Mesangial cell (primary cell): ENCODE data around the gene RBM5. TPM values are rescaled to one million over a fixed set of nuclear protein-coding genes. Genes with fewer than 3 reads are reported as not detected.

ENCODE experiments used
- total RNA-seq: library from RNA; depleted of rRNA; stranded (reverse); fragments of >200 nt; gene quantifications from 2 replicates; pipeline ENCODE4 v1.2.3, GENCODE V29; 2015

RBM5 gene
- total RNA-seq: 48.1 and 64.3 TPM in 2 replicates

DNA sequence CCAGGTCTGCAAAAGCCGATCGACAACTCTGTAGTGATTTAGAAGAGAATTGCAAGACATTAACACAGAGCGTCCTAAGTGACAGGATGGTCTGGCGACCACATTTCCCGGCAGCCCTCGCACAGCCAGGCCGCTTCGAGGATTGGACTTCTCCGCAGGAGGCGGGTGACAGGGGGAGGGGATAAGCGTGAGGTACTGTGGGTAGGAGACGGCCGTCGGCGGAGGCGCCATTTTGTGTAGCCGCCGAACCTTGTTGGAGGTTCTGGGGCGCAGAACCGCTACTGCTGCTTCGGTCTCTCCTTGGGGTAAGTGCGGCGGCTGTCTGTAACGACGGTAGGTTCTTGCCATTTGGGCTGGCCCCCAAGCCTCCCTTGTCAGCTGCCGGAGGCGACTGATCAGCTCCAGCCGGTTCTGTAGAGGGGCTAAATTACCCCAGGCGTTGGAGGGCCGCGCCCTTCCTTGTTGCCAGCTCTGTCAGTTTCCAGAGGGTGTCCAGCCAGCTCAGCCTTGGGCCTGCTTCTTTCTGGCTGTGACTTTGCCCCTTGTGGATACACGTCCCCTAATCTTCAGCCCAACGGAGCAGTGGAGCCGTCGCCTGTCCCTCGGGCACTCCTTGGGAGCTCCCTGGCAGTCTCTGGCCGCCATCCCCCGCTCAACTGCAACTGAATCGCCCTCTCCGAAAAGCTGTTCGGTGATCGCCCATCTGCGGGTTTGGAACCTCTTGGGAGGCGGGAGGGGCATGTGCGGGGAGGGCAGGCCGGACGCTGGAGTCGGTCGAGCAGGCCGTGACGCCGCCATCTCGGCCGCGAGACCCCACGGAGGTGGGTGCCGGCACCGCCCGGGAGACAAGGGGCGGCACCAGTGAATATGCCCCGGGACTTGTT lies at the start of gene RBM5:
Gene RBM5 (plus strand): TSS at position 195 of the 884 bp plus-strand sequence. CDS start 1,516 bp downstream, outside the sequence.

DNA sequence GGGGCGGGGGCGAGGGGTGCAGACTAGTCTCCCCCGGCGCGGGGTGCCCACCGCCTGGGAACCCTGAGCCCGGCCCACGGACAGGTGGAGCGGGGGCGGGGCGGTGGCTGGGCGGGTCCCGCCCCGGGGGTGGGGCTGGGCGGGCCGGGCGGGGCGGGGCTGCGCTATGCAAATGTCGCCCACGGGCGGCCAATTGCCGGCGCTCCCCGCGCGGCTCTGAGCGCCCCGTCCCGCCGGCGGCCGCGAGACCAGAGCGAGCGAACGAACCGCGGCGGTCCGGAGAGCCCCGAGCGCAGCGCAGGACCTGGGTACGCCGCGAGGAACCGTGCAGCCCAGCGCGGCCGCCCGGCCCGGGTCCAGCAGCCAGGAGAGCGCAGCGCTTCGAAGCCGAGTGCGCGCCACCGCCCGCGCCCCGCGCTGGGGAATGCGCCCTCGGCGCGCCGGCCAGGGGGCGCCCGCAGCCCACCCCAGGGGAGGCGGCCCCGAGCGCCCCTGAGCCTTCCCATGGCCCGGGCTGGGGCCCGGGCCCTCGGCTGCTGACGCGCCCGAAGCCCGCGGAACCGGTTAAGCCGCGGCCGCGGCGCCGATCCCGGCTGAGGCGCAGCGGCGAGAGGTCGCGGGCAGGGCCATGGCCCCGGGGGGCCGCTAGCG lies 66.2 kb downstream of the RBM5 start, which contains the start of gene SEMA3F:
Gene SEMA3F (plus strand): TSS at position 485 of the 651 bp plus-strand sequence. CDS start 4,299 bp downstream, outside the sequence.

Other genes with a start within 250 kb of the RBM5 start
- 3.4 and 11.9 TPM in 2 replicates for gene TRAIP, start 232.4 kb upstream of the RBM5 start, total RNA-seq
- not detected in 2 replicates for gene CAMKV, start 219.0 kb upstream of the RBM5 start, total RNA-seq
- gene MST1R, start 185.0 kb upstream of the RBM5 start, total RNA-seq: 0.65 and 2.0 TPM in 2 replicates
- gene MON1A, start 159.1 kb upstream of the RBM5 start, total RNA-seq: 11.5 and 17.9 TPM in 2 replicates
- 16.8 and 25.0 TPM in 2 replicates for gene RBM6, start 148.8 kb upstream of the RBM5 start, total RNA-seq
- gene SEMA3F, start 66.4 kb downstream of the RBM5 start, total RNA-seq: 23.8 and 42.1 TPM in 2 replicates
- gene GNAT1, start 102.7 kb downstream of the RBM5 start, total RNA-seq: not detected in 2 replicates
- gene SLC38A3, start 116.4 kb downstream of the RBM5 start, total RNA-seq: 0.51 TPM in 1 of 2 replicates, not detected in the other
- 258 and 294 TPM in 2 replicates for gene GNAI2, start 147.3 kb downstream of the RBM5 start, total RNA-seq
- gene SEMA3B, start 180.2 kb downstream of the RBM5 start, total RNA-seq: 7.8 and 49.4 TPM in 2 replicates
- not detected in 2 replicates for gene LSMEM2, start 190.2 kb downstream of the RBM5 start, total RNA-seq
- gene IFRD2, start 203.5 kb downstream of the RBM5 start, total RNA-seq: 55.1 and 154 TPM in 2 replicates
- gene HYAL3, start 210.5 kb downstream of the RBM5 start, total RNA-seq: 4.4 and 9.3 TPM in 2 replicates
- gene NAA80, start 210.5 kb downstream of the RBM5 start, total RNA-seq: 12.7 and 17.0 TPM in 2 replicates
- gene HYAL1, start 214.7 kb downstream of the RBM5 start, total RNA-seq: 1.1 and 1.5 TPM in 2 replicates
- 155 and 163 TPM in 2 replicates for gene HYAL2, start 233.8 kb downstream of the RBM5 start, total RNA-seq
- gene TUSC2, start 239.3 kb downstream of the RBM5 start, total RNA-seq: 31.3 and 33.0 TPM in 2 replicates